Left hindlimb (tissue), 1 donor: Measurements from ENCODE around the gene PLEKHS1.
"Not testable (repeated sequence)": the region's sequence is repeated elsewhere in the genome, so short reads cannot be mapped to it uniquely, and the experiment has no call there.

Source experiments
- DNase-seq: peaks from one replicate; pipeline ENCODE4 v3.0.0-alpha.2; 2018

PLEKHS1 gene

DNA sequence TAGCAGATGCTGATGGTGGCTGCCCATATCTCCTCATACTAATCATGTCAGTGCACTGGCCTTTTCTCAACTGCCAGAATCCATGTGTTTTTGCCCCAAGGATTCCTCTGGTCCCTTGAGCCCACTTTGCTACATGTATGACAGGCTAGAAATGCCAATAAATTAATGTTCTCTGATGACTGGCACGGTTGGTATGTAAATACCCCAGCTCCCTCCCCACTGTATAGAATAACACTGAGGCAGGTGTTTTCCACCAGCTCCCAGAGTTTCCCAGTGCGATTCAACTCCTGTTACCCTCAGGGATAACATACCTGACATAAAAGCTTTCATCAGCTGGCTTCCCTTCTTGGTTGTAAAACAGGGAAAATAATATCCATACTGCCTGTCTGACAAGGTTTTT lies 9.0 kb upstream of the PLEKHS1 start:
- no peak for DNase-seq

DNA sequence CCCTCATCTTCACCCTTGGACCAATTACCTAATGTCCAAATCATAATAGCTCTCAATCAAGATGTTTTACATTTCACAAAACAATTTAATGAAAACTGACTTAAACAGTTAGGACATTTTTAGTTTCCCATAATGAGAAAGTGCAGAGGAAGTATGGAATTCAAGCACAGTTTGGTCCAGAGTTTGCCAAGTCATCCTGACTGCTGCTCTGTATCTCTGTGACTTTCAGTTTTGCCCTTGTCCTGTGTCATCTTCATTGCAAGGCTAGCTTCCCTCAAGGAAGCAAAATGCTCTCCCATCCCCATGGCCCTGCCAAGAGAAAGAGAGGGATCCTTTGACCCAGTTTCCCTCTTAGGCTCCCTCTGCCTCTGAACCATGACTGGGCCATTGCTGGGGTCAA lies 7.9 kb upstream of the PLEKHS1 start:
- DNase-seq = no peak

DNA sequence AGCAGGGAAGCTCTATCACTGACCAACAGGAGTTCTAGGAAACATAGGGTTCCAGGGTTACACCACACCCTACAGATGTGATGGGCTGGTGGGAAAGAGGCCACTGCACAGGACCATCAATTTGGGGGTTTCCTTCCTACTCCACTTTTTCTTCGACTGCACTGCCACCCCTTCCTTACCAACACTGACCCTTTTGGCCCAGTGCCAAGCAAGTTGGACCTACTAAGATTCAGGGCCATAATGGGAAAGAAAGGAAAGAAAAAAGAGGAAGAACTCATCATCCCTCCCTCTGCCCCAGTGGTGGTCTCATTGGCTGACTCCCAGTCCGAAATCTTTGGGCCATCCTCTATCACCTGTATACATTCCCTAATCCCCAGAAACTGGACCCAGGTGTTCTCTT lies 6.1 kb upstream of the PLEKHS1 start:
- no peak for DNase-seq

GRCh38 chr10:113746217-113746957 lies 5.1 kb upstream of the PLEKHS1 start:
- DNase-seq = no peak

DNA sequence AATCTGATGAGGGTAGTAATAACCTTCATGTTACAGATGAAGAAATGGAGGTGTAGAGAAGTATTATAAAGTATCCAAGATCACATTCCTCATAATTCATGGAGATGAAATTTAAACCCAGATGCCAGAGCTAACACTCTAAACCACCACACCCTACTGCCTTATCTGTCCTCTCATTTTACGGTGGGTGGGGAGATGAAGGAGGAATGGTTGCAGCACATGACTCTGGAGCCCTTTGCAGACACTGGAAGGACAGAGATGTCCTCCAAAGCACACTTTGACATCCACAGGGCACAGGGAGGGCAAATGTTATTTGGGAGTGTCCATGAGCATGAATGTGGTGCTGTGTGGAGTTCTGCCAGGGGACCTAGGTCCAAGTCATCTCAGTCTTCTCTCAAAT lies 1.1 kb downstream of the PLEKHS1 start:
- DNase-seq = no peak

DNA sequence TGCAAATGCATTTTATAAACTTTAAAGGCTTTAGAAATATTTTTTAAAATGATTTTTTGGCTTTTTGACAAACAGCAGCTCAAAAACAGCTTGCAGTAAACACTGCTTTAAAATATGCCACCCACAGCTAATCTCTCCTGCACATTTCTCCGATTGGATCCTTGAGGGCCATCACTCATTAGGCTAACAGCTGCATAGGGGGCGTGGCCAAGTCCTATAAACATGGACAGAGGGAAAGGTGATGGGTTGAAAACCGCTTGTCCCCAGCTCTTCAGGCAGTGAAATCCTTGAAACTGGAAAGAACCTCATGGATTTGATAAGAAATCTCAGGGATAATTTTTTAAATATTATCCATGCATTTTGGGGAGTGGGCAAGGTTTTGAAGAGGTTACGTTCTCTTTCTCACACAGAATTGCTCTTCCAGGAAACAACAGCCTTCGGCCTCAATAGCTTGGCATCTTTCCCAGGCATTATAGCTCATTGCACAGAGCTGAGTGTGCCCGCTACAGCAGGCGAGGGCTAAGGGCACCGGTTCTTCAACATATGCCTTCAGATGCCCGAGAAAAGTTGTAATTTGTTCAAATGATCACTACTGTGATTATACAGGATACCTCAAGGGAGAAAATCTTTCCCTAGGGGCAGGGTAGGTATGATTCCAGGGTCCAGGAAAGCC lies 1.7 kb downstream of the PLEKHS1 start:
- no peak for DNase-seq

- no peak for DNase-seq
These were observed 2.6 kb downstream of the PLEKHS1 start for GRCh38 chr10:113754125-113754524.

DNA sequence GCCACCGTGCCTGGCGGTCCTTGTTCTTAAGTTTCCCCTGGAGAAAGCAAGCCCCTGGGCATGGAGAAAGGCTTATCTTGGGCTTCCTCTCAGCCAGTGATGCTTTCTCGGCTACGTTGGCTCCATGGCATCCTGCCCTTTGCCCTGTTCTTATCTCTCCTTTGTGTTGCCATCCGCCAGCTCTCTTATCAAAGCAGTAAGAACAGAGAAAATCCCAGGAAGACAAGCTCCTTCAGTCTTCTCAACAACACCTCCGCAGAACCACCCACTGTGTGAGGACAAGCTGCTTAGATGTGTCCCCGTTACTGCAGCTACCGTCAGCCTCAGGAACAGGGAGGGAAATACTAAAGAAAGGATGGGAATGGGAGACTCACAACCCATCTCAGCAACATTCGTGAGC lies 3.3 kb downstream of the PLEKHS1 start:
- no peak for DNase-seq

DNA sequence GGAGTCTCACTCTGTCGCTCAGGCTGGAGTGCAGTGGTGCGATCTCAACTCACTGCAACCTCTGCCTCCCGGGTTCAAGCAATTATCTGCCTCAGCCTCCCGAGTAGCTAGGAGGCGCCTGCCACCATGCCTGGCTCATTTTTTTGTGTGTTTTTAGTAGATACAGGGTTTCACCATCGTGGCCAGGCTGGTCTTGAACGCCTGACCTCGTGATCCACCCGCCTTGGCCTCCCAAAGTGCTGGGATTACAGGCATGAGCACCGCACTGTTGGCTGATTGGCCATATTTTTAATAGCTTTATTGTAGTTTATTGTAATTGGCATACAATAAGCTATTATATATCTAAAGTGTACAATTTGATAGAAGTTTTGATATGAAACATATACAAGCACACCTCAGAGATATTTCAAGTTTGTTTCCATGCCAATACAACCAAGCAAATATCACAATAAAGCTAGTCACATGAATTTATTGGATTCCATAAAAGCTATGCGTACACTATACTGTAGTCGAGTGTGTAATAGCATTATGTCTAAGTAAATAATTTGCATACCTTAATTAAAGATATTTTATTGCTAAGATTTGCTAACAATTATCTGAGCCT lies 5.6 kb downstream of the PLEKHS1 start:
- no peak for DNase-seq

GRCh38 chr10:113762083-113762482 lies 10.6 kb downstream of the PLEKHS1 start:
- no peak for DNase-seq

- no peak for DNase-seq
These were observed 13.1 kb downstream of the PLEKHS1 start for GRCh38 chr10:113764582-113764981.

GRCh38 chr10:113765910-113766309 lies 14.4 kb downstream of the PLEKHS1 start:
- DNase-seq = no peak

DNA sequence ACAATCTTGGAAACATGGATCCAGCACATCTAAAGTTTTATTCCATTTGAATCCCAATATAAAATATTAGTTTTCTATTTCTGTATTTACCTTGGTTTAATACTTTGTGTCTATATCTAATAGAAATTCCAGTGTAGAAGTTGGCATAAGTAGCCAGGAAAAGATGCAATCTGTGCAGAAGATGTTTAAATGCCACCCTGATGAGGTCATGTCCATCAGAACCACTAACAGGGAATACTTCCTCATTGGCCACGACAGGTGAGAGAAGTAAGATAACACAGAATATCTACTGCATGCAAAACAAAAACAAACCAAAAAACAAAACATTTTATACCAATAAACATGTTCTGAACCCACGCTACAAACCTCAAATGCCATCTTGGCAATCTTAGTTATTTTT lies 15.7 kb downstream of the PLEKHS1 start:
- DNase-seq = no peak

GRCh38 chr10:113770346-113770745 lies 18.9 kb downstream of the PLEKHS1 start:
- no peak for DNase-seq

DNA sequence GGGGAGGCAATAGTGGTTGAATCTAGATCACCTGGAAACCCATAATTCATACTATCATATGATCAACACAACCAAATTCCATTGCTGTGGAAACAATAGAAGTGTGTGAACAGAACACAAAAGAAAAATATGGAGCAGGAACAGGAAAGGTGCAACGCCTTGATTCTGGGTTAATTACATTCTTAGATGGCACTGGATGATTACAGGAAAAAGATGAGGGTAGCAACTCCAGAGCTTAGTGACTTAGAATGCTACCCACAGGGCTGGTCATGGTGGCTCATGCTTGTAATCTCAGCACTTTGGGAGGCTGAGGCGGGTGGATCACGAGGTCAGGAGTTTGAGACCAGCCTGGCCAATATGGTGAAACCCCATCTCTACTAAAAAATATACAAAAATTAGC lies 19.6 kb downstream of the PLEKHS1 start:
- DNase-seq = not testable (repeated sequence)

DNA sequence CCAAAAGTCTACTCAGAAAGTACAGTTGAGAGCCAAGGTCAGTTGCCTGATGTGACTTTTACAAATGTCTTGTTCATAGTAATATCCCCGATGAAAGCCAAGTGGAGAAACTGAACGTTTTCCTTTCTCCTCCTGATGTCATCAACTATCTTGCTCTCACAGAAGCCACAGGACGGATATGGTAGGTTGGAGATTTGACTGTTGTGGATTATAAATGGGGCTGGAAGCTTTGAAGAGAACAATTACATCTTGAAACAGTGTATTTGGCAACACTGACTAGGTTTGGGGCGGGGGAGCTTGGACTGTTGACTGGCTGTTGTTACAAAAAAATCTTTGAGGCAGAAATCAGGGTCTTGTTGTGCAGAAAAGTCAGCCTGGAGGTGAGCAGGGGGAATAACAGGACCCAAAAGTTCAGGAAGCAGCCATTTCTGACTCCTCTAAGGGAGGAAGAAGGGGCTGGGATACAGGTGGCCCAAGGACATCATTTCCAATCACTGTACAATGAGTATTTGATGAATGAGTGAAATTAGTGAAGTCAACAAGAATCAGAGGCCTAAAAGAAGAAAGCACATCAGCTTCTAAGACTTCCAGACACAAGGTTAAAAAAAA lies 24.3 kb downstream of the PLEKHS1 start:
- no peak for DNase-seq

GRCh38 chr10:113776553-113776952 lies 25.1 kb downstream of the PLEKHS1 start:
- no peak for DNase-seq

GRCh38 chr10:113780681-113781250 lies 29.3 kb downstream of the PLEKHS1 start:
- DNase-seq = no peak

- no peak for DNase-seq
These were observed 30.9 kb downstream of the PLEKHS1 start for GRCh38 chr10:113782367-113782766.

GRCh38 chr10:113782986-113783704 lies 31.7 kb downstream of the PLEKHS1 start:
- DNase-seq = no peak

DNA sequence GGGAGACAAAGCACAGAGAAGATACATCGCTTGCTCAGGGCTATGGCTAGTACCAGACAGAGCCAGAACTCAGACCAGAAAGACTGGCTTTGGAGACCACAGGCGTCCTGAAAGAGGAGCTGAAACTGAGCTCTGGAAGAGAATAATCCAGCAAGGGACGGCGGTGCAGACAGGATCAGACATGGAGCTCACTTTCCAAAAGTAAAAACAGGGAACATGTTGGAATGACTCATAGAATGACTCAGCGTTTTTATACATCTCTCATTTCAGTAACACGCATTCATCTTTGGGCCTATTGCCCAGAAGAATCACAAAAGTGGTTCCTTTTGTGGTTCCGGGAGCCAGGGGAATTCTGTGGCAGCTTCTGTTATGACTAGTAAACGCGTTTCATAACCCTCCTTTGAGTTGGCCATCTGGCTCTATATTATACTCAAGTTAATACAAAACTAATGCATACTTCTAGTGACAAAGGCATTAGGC lies 37.2 kb downstream of the PLEKHS1 start:
- no peak for DNase-seq

DNA sequence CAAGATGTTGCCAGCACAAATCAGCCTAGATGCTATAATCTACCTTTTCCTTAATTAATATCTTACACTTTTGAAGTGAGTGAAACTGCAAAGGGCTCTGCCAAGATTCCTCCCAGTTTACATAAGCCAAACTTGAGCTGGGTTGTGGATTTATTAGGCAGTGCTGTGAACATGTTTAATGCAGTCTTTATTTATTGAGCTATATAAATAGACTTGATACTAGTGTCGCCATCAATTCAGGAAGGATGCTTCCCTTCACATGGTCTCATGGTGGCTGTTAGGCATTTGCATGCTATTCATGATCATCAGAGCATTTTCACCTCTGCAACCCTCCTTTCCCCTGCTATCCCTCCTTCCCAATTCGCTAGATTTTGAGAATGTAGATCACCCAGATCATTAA lies 40.2 kb downstream of the PLEKHS1 start:
- DNase-seq = no peak

DNA sequence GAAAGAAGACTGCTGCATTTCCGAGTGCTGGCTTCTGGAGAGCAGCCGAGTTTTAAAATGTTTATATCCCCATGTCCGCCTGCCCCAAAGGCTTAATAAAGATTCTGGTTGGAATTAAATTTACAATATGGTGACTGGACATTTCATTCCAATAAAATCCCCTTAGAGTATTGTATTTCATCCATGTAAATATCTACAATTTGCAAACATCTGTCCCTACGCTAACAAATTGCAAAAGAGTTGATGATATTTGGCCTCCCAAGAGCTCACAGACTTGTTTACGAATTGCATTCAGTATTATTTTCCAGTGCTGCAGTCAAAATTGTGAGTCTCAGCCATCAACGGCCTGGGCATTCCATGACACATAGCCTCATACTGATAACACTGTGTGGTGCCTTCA lies 50.1 kb downstream of the PLEKHS1 start:
- no peak for DNase-seq
